K562 (cell line): ENCODE measurements around the gene CCM2. TPM values are rescaled to one million over a fixed set of nuclear protein-coding genes. Genes with fewer than 3 reads are reported as not detected.

Experiments used
- ATAC-seq: fragments of 200-7000 bp; cut with Tn5 transposase; 3 replicates; pipeline ENCODE4 v1.9.1; 2020; ENCODE audit warnings: moderate library complexity
- BruUV-seq: library from RNA; stranded (reverse); fragments of 400-500 nt; replicated peaks from 2 replicates; lab custom pipeline; 2021; lab: Mats Ljungman, UMichigan
- CTCF ChIA-PET: fragments of 300-600 bp; formaldehyde crosslinking; extraction: SDS; loops from one replicate; lab custom pipeline; 2021; ENCODE audit warnings: low intra/inter-chr PET ratio; lab: Yijun Ruan, JAX
- POLR2A ChIA-PET: fragments of 300-600, 350-650 bp; sonication (Branson Sonifier 250); formaldehyde crosslinking; extraction: SDS; loops from one replicate; lab custom pipeline; 2021; ENCODE audit warnings: antibody characterized with exemption, inconsistent platforms; lab: Yijun Ruan, JAX
- DNase-seq, 4 experiments: peaks; one replicate each; pipeline versions ENCODE4 v3.0.0 to v3.0.0-alpha.2; 2011 to 2018; ENCODE audit warnings: low spot score in 3 of 4, mixed read lengths in 3 of 4; ENCODE audit errors: extremely low read depth in 1 of 4
- FAIRE-seq: peaks from 2 replicates; lab custom pipeline; 2011; peaks lifted over from hg19 to GRCh38; lab: Jason Lieb, UNC
- H2AFZ ChIP-seq: 2 replicates; pipeline ENCODE4 v1.6.0; 2011; ENCODE audit warnings: low read depth, low read length, control low read depth, inconsistent platforms
- H3K27ac ChIP-seq: fragments of 200-600 bp; 3 replicates; pipeline ENCODE4 v1.8.0; 2011; ENCODE audit warnings: low read depth, mild to moderate bottlenecking, control low read depth, inconsistent platforms, low read length, moderate library complexity, mixed read lengths; ENCODE audit errors: extremely low read depth
- H3K27me3 ChIP-seq, 2 experiments: fragments of 300-600 bp in 1 of 2; 2 replicates in 1 of 2; 3 replicates in 1 of 2; pipeline versions ENCODE4 v1.6.0 to v1.8.0; 2011; ENCODE audit warnings: inconsistent platforms in 2 of 2, low read length in 2 of 2, mild to moderate bottlenecking in 1 of 2, mixed read lengths in 1 of 2, moderate library complexity in 1 of 2; ENCODE audit not compliant: control insufficient read depth in 2 of 2, insufficient read depth in 2 of 2
- H3K36me3 ChIP-seq: fragments of 300-600 bp; 3 replicates; pipeline ENCODE4 v1.8.0; 2011; ENCODE audit warnings: mild to moderate bottlenecking, low read length, inconsistent platforms; ENCODE audit not compliant: control insufficient read depth, insufficient read depth
- H3K4me1 ChIP-seq, 2 experiments: fragments of 200-600 bp in 1 of 2; replicated peaks in 1 of 2; 2 replicates in 1 of 2; 3 replicates in 1 of 2; pipeline versions ENCODE4 v1.5.1 to v1.8.0; 2011; ENCODE audit warnings: inconsistent platforms in 2 of 2, low read length in 2 of 2, mild to moderate bottlenecking in 1 of 2, mixed read lengths in 1 of 2, moderate library complexity in 1 of 2; ENCODE audit not compliant: control insufficient read depth in 2 of 2, insufficient read depth in 2 of 2
- H3K4me2 ChIP-seq: 2 replicates; pipeline ENCODE4 v1.6.1; 2011; ENCODE audit warnings: low read length, control low read depth, inconsistent platforms, mixed read lengths; ENCODE audit not compliant: insufficient read depth
- H3K4me3 ChIP-seq: fragments of 200-600 bp; sonication (generic), shearing (Covaris generic); 2 replicates; pipeline ENCODE4 v1.5.1; 2016; ENCODE audit warnings: control low read depth, inconsistent platforms
- H3K79me2 ChIP-seq: fragments of 200-600 bp; 3 replicates; pipeline ENCODE4 v1.8.0; 2011; ENCODE audit warnings: low read length, inconsistent platforms; ENCODE audit not compliant: control insufficient read depth, insufficient read depth
- H3K9ac ChIP-seq, 2 experiments: 2 replicates each; pipeline versions ENCODE4 v1.6.0 to v1.6.1; 2011; ENCODE audit warnings: low read depth in 2 of 2, low read length in 2 of 2, control low read depth in 1 of 2, inconsistent platforms in 1 of 2, mild to moderate bottlenecking in 1 of 2, mixed read lengths in 1 of 2; ENCODE audit not compliant: insufficient read depth in 1 of 2
- H3K9me1 ChIP-seq: one replicate; pipeline ENCODE4 v1.6.0; 2011; ENCODE audit warnings: inconsistent platforms, mild to moderate bottlenecking, low read length, moderate library complexity; ENCODE audit not compliant: control insufficient read depth, insufficient read depth
- H3K9me3 ChIP-seq: replicated peaks from 2 replicates; pipeline ENCODE4 v1.5.1; 2011; ENCODE audit warnings: low read depth, low read length, inconsistent platforms; ENCODE audit not compliant: control insufficient read depth, insufficient read depth
- H4K20me1 ChIP-seq: replicated peaks from 2 replicates; pipeline ENCODE4 v1.6.1; 2011; ENCODE audit warnings: low read length, inconsistent platforms, mixed read lengths; ENCODE audit not compliant: control insufficient read depth, insufficient read depth
- NFYB ChIP-seq: IDR thresholded peaks from 2 replicates; pipeline ENCODE4 v1.6.1; 2011; ENCODE audit warnings: mild to moderate bottlenecking, moderate library complexity; ENCODE audit not compliant: insufficient read length; ENCODE audit errors: extremely low read depth
- POLR2AphosphoS5 ChIP-seq: IDR thresholded peaks from 2 replicates; pipeline ENCODE4 v1.6.1; 2011; ENCODE audit warnings: mild to moderate bottlenecking, low read depth, low read length, moderate library complexity; ENCODE audit not compliant: control insufficient read depth, insufficient read depth
- SIN3B ChIP-seq: fragments of 450-650 bp; IDR thresholded peaks from 2 replicates; pipeline ENCODE4 v1.6.1; 2017; ENCODE audit warnings: low read depth, mild to moderate bottlenecking, moderate library complexity
- THRAP3 ChIP-seq: fragments of 450-650 bp; IDR thresholded peaks from 2 replicates; pipeline ENCODE4 v1.6.1; 2016; ENCODE audit warnings: mild to moderate bottlenecking, inconsistent platforms, borderline replicate concordance
- ZNF184 ChIP-seq: sonication (generic); formaldehyde crosslinking; IDR thresholded peaks from 2 replicates; pipeline ENCODE4 v1.5.0; 2020; ENCODE audit warnings: missing genetic modification reagents
- ZNF75A ChIP-seq: fragments of 450-650 bp; formaldehyde crosslinking; IDR thresholded peaks from 2 replicates; pipeline ENCODE4 v1.4.0; 2020; ENCODE audit warnings: mild to moderate bottlenecking
- WGBS: fragments of 100-300 bp; shearing (Covaris generic); methylation state at CpG from one replicate; pipeline ENCODE4 v1.1.6; 2016; ENCODE audit warnings: low coverage, mixed read lengths; ENCODE audit not compliant: insufficient coverage; ENCODE audit errors: missing lambda C conversion rate; 5-methylcytosine and 5-hydroxymethylcytosine counted together
- in situ Hi-C: fragments of 300-500 bp; cut with MboI; formaldehyde crosslinking; loops from 4 replicates; pipeline ENCODE4 v1.15.0; 2018; ENCODE audit warnings: inconsistent platforms, mixed read lengths
- intact Hi-C: fragments of 100-400 bp; cut with micrococcal nuclease; formaldehyde crosslinking; loops from 2 replicates; pipeline ENCODE4 v1.14.2; 2022
- polyA plus RNA-seq, 8 experiments: library from polyadenylated mRNA; depleted of rRNA in 4 of 8; stranded (reverse) in 5 of 8; unstranded in 3 of 8; fragments of >200 nt; fragmentation: Nextera tagmentation in 2 of 8; fragmentation: Illumina TruSeq in 1 of 8; extraction: Ambion mirVana in 2 of 8; extraction: Trizol in 1 of 8; gene quantifications; 2 replicates each; pipeline versions ENCODE4 v1.2.1 to v1.2.3, GENCODE V29; 2011 to 2014; ENCODE audit warnings: inconsistent platforms in 1 of 8, missing spikeins in 1 of 8
- total RNA-seq, 7 experiments: library from RNA; depleted of rRNA in 6 of 7; stranded (reverse); fragments of >200 nt in 6 of 7; fragmentation: Illumina TruSeq in 2 of 7; extraction: Trizol in 2 of 7; gene quantifications; 2 replicates each; pipeline versions ENCODE4 v1.2.1 to v1.2.3, GENCODE V29; 2011 to 2021; ENCODE audit warnings: low replicate concordance in 1 of 7
- TF ChIP-seq, protein P1 (sequence below): fragments of 150-350 bp; conservative IDR thresholded peaks from 2 replicates; pipeline ENCODE4 v1.6.1; 2014; ENCODE audit warnings: low read length
- TF ChIP-seq, protein P2 (sequence below): sonication (generic); formaldehyde crosslinking; IDR thresholded peaks from 2 replicates; pipeline ENCODE4 v1.8.0; 2023; ENCODE audit warnings: missing genetic modification reagents, mild to moderate bottlenecking, borderline replicate concordance
- TF ChIP-seq, protein P3 (sequence below): fragments of 200-800 bp; sonication (Bioruptor generic); IDR thresholded peaks from 2 replicates; pipeline ENCODE4 v1.6.1; 2016; ENCODE audit warnings: missing genetic modification characterization, missing compliant biosample characterization

CCM2 gene
- total and polyA plus RNA-seq, 9 of the 15 experiments (the other 6 are each of a cell fraction or from before 2014, with no cell fraction given) = 0.41 to 38.6 (median 25.9) TPM

DNA sequence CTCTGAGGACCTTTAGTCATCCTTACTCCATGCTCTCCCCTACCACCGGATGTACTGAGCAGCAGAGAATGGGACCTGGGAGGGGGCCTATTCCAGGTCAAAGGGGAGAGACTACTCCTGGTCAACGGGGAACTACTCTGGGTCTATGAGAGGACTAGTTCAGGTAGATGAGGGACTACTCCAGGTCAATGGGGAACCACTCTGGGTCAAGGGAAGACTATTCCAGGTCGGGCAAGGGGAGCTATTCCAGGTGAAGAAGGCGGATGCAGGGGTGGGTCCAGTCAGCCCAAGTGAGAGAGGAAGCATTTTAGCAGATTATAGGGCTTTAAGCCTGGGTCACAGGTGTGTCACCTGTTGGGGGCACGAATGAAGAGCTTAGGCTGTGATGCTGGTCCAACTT lies 35.4 kb downstream of the CCM2 start:
- WGBS = 78% methylated on average over 5 of the region's 5 CpGs
- in situ Hi-C loops = no loop called here
- FAIRE-seq (no peak), ATAC-seq (no peak), DNase-seq (no peak)
- Histone ChIP-seq H3K36me3 (peaks cover 35% of the 10 kb centered on the region; the same call in 2 of the 3 replicates), H4K20me1 (peaks cover 15% of the 10 kb centered on the region), H3K4me1 (peaks cover 0 to 3% of the 10 kb centered on the region in 2 experiments; a peak in 1 of 5 replicates), H3K9ac (no peak overlapping the region), H2AFZ (no peak overlapping the region), H3K9me1 (no peaks in the 10 kb centered on the region), H3K9me3 (no peaks in the 10 kb centered on the region), H3K79me2 (peaks cover 59% of the 10 kb centered on the region), H3K27ac (no peak overlapping the region), H3K4me3 (no peak overlapping the region), H3K27me3 (no peaks in the 10 kb centered on the region), H3K4me2 (no peak overlapping the region)
- intact Hi-C loops = no loop called here
- CTCF ChIA-PET = no interaction called here
- POLR2A ChIA-PET = interaction anchor here (1.3 to 1.4 kb wide), 2 partner anchors 20 to 28 kb away, joined by 3 to 4 read pairs; no protein-coding TSS in a partner anchor
- no TSS peak for BruUV-seq
- TF ChIP-seq ZNF75A (CRISPR knock-in tag) (no peak), ZNF184 (CRISPR knock-in tag) (no peak), THRAP3 (no peak), NFYB (no peak), SIN3B (no peak), POLR2AphosphoS5 (no peak)
- TF ChIP-seq, protein P1, sequence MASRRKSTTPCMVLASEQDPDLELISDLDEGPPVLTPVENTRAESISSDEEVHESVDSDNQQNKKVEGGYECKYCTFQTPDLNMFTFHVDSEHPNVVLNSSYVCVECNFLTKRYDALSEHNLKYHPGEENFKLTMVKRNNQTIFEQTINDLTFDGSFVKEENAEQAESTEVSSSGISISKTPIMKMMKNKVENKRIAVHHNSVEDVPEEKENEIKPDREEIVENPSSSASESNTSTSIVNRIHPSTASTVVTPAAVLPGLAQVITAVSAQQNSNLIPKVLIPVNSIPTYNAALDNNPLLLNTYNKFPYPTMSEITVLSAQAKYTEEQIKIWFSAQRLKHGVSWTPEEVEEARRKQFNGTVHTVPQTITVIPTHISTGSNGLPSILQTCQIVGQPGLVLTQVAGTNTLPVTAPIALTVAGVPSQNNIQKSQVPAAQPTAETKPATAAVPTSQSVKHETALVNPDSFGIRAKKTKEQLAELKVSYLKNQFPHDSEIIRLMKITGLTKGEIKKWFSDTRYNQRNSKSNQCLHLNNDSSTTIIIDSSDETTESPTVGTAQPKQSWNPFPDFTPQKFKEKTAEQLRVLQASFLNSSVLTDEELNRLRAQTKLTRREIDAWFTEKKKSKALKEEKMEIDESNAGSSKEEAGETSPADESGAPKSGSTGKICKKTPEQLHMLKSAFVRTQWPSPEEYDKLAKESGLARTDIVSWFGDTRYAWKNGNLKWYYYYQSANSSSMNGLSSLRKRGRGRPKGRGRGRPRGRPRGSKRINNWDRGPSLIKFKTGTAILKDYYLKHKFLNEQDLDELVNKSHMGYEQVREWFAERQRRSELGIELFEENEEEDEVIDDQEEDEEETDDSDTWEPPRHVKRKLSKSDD = no peak
- TF ChIP-seq, protein P2, sequence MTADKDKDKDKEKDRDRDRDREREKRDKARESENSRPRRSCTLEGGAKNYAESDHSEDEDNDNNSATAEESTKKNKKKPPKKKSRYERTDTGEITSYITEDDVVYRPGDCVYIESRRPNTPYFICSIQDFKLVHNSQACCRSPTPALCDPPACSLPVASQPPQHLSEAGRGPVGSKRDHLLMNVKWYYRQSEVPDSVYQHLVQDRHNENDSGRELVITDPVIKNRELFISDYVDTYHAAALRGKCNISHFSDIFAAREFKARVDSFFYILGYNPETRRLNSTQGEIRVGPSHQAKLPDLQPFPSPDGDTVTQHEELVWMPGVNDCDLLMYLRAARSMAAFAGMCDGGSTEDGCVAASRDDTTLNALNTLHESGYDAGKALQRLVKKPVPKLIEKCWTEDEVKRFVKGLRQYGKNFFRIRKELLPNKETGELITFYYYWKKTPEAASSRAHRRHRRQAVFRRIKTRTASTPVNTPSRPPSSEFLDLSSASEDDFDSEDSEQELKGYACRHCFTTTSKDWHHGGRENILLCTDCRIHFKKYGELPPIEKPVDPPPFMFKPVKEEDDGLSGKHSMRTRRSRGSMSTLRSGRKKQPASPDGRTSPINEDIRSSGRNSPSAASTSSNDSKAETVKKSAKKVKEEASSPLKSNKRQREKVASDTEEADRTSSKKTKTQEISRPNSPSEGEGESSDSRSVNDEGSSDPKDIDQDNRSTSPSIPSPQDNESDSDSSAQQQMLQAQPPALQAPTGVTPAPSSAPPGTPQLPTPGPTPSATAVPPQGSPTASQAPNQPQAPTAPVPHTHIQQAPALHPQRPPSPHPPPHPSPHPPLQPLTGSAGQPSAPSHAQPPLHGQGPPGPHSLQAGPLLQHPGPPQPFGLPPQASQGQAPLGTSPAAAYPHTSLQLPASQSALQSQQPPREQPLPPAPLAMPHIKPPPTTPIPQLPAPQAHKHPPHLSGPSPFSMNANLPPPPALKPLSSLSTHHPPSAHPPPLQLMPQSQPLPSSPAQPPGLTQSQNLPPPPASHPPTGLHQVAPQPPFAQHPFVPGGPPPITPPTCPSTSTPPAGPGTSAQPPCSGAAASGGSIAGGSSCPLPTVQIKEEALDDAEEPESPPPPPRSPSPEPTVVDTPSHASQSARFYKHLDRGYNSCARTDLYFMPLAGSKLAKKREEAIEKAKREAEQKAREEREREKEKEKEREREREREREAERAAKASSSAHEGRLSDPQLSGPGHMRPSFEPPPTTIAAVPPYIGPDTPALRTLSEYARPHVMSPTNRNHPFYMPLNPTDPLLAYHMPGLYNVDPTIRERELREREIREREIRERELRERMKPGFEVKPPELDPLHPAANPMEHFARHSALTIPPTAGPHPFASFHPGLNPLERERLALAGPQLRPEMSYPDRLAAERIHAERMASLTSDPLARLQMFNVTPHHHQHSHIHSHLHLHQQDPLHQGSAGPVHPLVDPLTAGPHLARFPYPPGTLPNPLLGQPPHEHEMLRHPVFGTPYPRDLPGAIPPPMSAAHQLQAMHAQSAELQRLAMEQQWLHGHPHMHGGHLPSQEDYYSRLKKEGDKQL (CRISPR knock-in tag) = no peak
- TF ChIP-seq, protein P3, sequence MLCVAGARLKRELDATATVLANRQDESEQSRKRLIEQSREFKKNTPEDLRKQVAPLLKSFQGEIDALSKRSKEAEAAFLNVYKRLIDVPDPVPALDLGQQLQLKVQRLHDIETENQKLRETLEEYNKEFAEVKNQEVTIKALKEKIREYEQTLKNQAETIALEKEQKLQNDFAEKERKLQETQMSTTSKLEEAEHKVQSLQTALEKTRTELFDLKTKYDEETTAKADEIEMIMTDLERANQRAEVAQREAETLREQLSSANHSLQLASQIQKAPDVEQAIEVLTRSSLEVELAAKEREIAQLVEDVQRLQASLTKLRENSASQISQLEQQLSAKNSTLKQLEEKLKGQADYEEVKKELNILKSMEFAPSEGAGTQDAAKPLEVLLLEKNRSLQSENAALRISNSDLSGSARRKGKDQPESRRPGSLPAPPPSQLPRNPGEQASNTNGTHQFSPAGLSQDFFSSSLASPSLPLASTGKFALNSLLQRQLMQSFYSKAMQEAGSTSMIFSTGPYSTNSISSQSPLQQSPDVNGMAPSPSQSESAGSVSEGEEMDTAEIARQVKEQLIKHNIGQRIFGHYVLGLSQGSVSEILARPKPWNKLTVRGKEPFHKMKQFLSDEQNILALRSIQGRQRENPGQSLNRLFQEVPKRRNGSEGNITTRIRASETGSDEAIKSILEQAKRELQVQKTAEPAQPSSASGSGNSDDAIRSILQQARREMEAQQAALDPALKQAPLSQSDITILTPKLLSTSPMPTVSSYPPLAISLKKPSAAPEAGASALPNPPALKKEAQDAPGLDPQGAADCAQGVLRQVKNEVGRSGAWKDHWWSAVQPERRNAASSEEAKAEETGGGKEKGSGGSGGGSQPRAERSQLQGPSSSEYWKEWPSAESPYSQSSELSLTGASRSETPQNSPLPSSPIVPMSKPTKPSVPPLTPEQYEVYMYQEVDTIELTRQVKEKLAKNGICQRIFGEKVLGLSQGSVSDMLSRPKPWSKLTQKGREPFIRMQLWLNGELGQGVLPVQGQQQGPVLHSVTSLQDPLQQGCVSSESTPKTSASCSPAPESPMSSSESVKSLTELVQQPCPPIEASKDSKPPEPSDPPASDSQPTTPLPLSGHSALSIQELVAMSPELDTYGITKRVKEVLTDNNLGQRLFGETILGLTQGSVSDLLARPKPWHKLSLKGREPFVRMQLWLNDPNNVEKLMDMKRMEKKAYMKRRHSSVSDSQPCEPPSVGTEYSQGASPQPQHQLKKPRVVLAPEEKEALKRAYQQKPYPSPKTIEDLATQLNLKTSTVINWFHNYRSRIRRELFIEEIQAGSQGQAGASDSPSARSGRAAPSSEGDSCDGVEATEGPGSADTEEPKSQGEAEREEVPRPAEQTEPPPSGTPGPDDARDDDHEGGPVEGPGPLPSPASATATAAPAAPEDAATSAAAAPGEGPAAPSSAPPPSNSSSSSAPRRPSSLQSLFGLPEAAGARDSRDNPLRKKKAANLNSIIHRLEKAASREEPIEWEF (CRISPR knock-in tag) = no peak
